Smooth muscle cell (in vitro differentiated cells): ENCODE data around the gene CALN1. TPM values are rescaled to one million over a fixed set of nuclear protein-coding genes. Genes with fewer than 3 reads are reported as not detected.

ENCODE experiments used
- DNase-seq: peaks from one replicate; lab custom pipeline; 2025; ENCODE audit not compliant: unreplicated experiment; lab: John Stamatoyannopoulos, UW
- H2AFZ ChIP-seq: fragments of 200-600 bp; sonication (generic); 2 replicates; pipeline ENCODE4 v1.6.0; 2016; ENCODE audit warnings: antibody characterized with exemption, low read depth, mild to moderate bottlenecking
- H3F3A ChIP-seq: fragments of 200-600 bp; sonication (generic); 2 replicates; pipeline ENCODE4 v1.6.0; 2017; ENCODE audit warnings: antibody characterized with exemption, low read depth
- H3K27ac ChIP-seq: fragments of 200-600 bp; sonication (generic); 2 replicates; pipeline ENCODE4 v1.5.1; 2016; ENCODE audit warnings: low read depth, mild to moderate bottlenecking
- H3K27me3 ChIP-seq: fragments of 200-600 bp; sonication (generic); 2 replicates; pipeline ENCODE4 v1.6.1; 2016; ENCODE audit warnings: low read depth, mild to moderate bottlenecking
- H3K36me3 ChIP-seq: fragments of 200-600 bp; sonication (generic); 2 replicates; pipeline ENCODE4 v1.5.1; 2016; ENCODE audit warnings: low read depth
- H3K4me1 ChIP-seq: fragments of 200-600 bp; sonication (generic); 2 replicates; pipeline ENCODE4 v1.5.1; 2016; ENCODE audit warnings: low read depth
- H3K4me2 ChIP-seq: fragments of 200-600 bp; sonication (generic); 2 replicates; pipeline ENCODE4 v1.6.0; 2016; ENCODE audit warnings: mild to moderate bottlenecking
- H3K4me3 ChIP-seq: fragments of 200-600 bp; sonication (generic); 2 replicates; pipeline ENCODE4 v1.5.1; 2016; ENCODE audit warnings: mild to moderate bottlenecking
- H3K79me2 ChIP-seq: fragments of 200-600 bp; sonication (generic); 2 replicates; pipeline ENCODE4 v1.6.0; 2016; ENCODE audit warnings: low read depth, mild to moderate bottlenecking
- H3K9ac ChIP-seq: fragments of 200-600 bp; sonication (generic); 2 replicates; pipeline ENCODE4 v1.6.0; 2016; ENCODE audit warnings: low read depth
- H3K9me3 ChIP-seq: fragments of 200-600 bp; sonication (generic); replicated peaks from 2 replicates; pipeline ENCODE4 v1.5.1; 2016; ENCODE audit warnings: low read depth
- H4K20me1 ChIP-seq: fragments of 200-600 bp; sonication (generic); 2 replicates; pipeline ENCODE4 v1.6.0; 2016; ENCODE audit warnings: low read depth
- WGBS: methylation state at CpG from one replicate; pipeline ENCODE4 v1.1.7; 2016; ENCODE audit warnings: low lambda C conversion rate; 5-methylcytosine and 5-hydroxymethylcytosine counted together
- polyA plus RNA-seq: library from polyadenylated mRNA; unstranded; fragments of >200 nt; fragmentation: Nextera tagmentation; extraction: Ambion mirVana; gene quantifications from 2 replicates; pipeline ENCODE4 v1.2.1, GENCODE V29; 2016
- total RNA-seq: library from RNA; depleted of rRNA; stranded (reverse); fragments of >200 nt; gene quantifications from 2 replicates; pipeline ENCODE4 v1.2.3, GENCODE V29; 2014
- TF ChIP-seq, protein P1 (sequence below): fragments of 200-600 bp; sonication (generic); IDR thresholded peaks from 2 replicates; pipeline ENCODE4 v1.5.1; 2017; ENCODE audit warnings: borderline replicate concordance, mild to moderate bottlenecking, antibody characterized with exemption; ENCODE audit not compliant: insufficient read depth, poor library complexity, severe bottlenecking

The CALN1 gene
- total and polyA plus RNA-seq, 2 experiments from 2014 or later: not detected

DNA sequence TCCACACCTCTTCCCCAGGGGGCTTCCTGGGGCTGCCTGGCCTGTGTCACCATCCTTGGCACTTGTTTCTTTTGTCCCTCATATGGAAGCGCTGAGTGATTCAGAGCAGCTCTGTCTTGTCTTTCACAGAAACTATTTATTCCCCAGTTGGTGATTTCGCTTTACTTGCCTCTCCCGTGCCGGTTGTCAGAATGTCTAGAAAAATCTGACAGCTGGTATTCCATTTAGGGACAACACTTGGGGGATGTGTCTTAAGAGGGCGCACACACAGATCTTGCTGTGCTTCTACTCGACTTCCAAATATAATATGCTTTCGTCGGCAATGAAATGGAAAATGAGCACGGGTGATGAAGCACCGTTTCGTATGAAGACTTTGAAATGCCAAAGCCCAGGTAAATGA lies 611.8 kb downstream of the CALN1 start:
- TF ChIP-seq, protein P1, sequence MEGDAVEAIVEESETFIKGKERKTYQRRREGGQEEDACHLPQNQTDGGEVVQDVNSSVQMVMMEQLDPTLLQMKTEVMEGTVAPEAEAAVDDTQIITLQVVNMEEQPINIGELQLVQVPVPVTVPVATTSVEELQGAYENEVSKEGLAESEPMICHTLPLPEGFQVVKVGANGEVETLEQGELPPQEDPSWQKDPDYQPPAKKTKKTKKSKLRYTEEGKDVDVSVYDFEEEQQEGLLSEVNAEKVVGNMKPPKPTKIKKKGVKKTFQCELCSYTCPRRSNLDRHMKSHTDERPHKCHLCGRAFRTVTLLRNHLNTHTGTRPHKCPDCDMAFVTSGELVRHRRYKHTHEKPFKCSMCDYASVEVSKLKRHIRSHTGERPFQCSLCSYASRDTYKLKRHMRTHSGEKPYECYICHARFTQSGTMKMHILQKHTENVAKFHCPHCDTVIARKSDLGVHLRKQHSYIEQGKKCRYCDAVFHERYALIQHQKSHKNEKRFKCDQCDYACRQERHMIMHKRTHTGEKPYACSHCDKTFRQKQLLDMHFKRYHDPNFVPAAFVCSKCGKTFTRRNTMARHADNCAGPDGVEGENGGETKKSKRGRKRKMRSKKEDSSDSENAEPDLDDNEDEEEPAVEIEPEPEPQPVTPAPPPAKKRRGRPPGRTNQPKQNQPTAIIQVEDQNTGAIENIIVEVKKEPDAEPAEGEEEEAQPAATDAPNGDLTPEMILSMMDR: no peak
- Histone ChIP-seq H3K27ac (no peak overlapping the region), H4K20me1 (no peaks in the 10 kb centered on the region), H3K9ac (no peak overlapping the region), H3F3A (no peaks in the 10 kb centered on the region), H3K4me1 (no peaks in the 10 kb centered on the region), H3K27me3 (peaks cover 19% of the 10 kb centered on the region), H2AFZ (no peak overlapping the region), H3K79me2 (no peaks in the 10 kb centered on the region), H3K4me3 (no peak overlapping the region), H3K4me2 (no peak overlapping the region), H3K9me3 (no peaks in the 10 kb centered on the region), H3K36me3 (no peaks in the 10 kb centered on the region)
- DNase-seq: no peak
- WGBS: 94% methylated on average over 11 of the region's 11 CpGs

DNA sequence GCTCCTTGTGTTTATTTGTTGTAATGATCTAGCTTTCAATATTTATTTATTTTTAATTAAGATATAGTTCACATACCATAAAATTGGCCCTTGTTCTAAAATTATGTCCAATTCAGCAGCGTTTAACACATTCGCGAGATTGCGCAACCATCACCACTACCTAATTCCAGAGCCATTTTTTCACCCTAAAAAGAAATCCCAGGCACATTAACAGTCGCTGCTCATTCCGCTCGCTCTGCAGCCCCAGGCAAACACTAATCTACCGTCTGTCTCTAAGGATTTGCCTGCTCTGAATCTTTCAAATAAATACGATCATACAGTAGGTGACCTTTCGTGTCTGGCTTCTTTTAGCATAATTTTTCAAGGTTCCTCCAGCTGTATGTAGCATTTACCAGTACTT lies 616.7 kb downstream of the CALN1 start:
- no peaks in the 10 kb centered on the region for H3K9me3 ChIP-seq
- no peak overlapping the region for H3K4me2 ChIP-seq
- no peaks in the 10 kb centered on the region for H3K36me3 ChIP-seq
- no peaks in the 10 kb centered on the region for H3K4me1 ChIP-seq
- TF ChIP-seq, protein P1: no peak
- H2AFZ ChIP-seq: no peak overlapping the region
- no peak overlapping the region for H3K27ac ChIP-seq
- H3K27me3 ChIP-seq: peaks cover 20% of the 10 kb centered on the region
- H3K4me3 ChIP-seq: no peak overlapping the region
- no peaks in the 10 kb centered on the region for H4K20me1 ChIP-seq
- no peaks in the 10 kb centered on the region for H3F3A ChIP-seq
- no peak overlapping the region for H3K9ac ChIP-seq
- no peaks in the 10 kb centered on the region for H3K79me2 ChIP-seq
- DNase-seq: no peak
- 88% methylated on average over 10 of the region's 10 CpGs for WGBS

DNA sequence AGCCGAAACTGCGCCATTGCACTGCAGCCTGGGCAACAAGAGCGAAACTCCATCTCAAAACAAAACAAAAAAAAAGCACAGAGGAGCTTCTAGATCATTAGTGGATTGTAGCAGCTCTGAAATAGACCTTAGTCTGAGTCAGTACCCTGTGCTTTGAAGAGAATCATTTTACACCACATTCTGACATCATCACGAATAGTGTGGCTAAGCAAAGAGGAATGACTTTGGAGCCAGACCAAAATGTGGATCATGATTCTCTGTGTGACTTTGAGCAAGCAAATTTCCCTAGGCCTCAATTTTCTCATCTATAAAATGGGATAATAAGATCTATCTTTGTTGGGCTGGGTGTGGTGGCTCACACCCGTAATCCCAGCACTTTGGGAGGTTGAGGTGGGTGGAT lies 618.9 kb downstream of the CALN1 start:
- DNase-seq: no peak
- H3K27ac ChIP-seq: no peak overlapping the region
- no peak overlapping the region for H3K4me2 ChIP-seq
- no peak overlapping the region for H3K4me3 ChIP-seq
- no peaks in the 10 kb centered on the region for H3K36me3 ChIP-seq
- no peak overlapping the region for H3K9ac ChIP-seq
- WGBS: 93% methylated on average over 5 of the region's 5 CpGs
- H2AFZ ChIP-seq: no peak overlapping the region
- no peaks in the 10 kb centered on the region for H3F3A ChIP-seq
- TF ChIP-seq, protein P1: no peak
- peaks cover 15% of the 10 kb centered on the region for H3K27me3 ChIP-seq
- no peaks in the 10 kb centered on the region for H3K4me1 ChIP-seq
- no peaks in the 10 kb centered on the region for H4K20me1 ChIP-seq
- no peaks in the 10 kb centered on the region for H3K79me2 ChIP-seq
- no peaks in the 10 kb centered on the region for H3K9me3 ChIP-seq

DNA sequence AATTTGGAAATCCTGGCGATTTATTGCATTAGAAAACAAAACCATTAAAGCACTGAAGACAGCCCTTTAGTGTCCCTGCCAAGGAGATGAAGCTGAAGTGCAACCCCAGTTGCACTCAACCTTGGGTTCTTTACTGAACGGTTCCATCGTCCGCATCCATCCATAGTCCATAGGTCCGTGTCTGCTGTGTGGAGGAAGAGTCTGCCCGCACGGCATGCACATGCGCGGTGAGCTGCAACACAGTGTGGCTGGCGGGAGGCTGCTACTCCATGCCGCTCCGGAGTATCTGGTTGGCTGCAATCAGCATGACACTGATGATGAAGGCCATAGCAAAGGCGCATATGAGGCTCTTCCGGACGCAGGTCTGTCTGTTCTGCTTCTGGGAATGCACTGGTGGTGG lies 624.6 kb downstream of the CALN1 start:
- H3K36me3 ChIP-seq: no peaks in the 10 kb centered on the region

More for the DNA sequence above, 624.6 kb downstream of the CALN1 start:
- TF ChIP-seq, protein P1: no peak
- H3K79me2 ChIP-seq: no peaks in the 10 kb centered on the region
- DNase-seq: no peak
- WGBS: 95% methylated on average over 15 of the region's 15 CpGs
- no peak overlapping the region for H3K4me3 ChIP-seq
- H4K20me1 ChIP-seq: no peaks in the 10 kb centered on the region
- H3K4me1 ChIP-seq: no peaks in the 10 kb centered on the region
- no peak overlapping the region for H3K4me2 ChIP-seq
- no peak overlapping the region for H3K27ac ChIP-seq
- no peak overlapping the region for H2AFZ ChIP-seq
- no peaks in the 10 kb centered on the region for H3K27me3 ChIP-seq
- H3K9ac ChIP-seq: no peak overlapping the region
- no peaks in the 10 kb centered on the region for H3F3A ChIP-seq
- peaks cover 6% of the 10 kb centered on the region for H3K9me3 ChIP-seq
